Renal pelvis (tissue), 12 donors: ENCODE measurements around the gene OR1J1. TPM values are rescaled to one million over a fixed set of nuclear protein-coding genes. Genes with fewer than 3 reads are reported as not detected.

Source experiments
- DNase-seq: peaks from one replicate; pipeline ENCODE4 v3.0.0-alpha.2; 2013
- long read RNA-seq, 16 experiments: transcript quantifications; one replicate each; lab custom pipeline, GENCODE V29; 2026
- polyA plus RNA-seq, 3 donors: library from polyadenylated mRNA; unstranded; fragments of 120-200 nt; gene quantifications; one replicate each; pipeline ENCODE4 v1.2.1, GENCODE V29; 2013; ENCODE audit not compliant: insufficient read length in 3 of 3

OR1J1 gene, protein sequence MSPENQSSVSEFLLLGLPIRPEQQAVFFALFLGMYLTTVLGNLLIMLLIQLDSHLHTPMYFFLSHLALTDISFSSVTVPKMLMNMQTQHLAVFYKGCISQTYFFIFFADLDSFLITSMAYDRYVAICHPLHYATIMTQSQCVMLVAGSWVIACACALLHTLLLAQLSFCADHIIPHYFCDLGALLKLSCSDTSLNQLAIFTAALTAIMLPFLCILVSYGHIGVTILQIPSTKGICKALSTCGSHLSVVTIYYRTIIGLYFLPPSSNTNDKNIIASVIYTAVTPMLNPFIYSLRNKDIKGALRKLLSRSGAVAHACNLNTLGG
- polyA plus RNA-seq = not detected
- long read RNA-seq, donor 1 = 0 reads
- long read RNA-seq, donor 2 = 0 reads
- long read RNA-seq, donor 3 = 0 reads
- long read RNA-seq, donor 4 = 0 reads
- long read RNA-seq, donor 5 = 0 reads
- long read RNA-seq, donor 6 = 0 reads
- long read RNA-seq, donor 7 = 0 reads
- long read RNA-seq, donor 8 = 0 reads
- long read RNA-seq, donor 9 = 0 reads
- long read RNA-seq, donor 10 = 0 reads
- long read RNA-seq, donor 11 = 0 reads
- long read RNA-seq, donor 12 = 0 reads
- long read RNA-seq, donor 13 = 0 reads
- long read RNA-seq, donor 14 = 0 reads
- long read RNA-seq, donor 15 = 0 reads
- long read RNA-seq, donor 16 = 0 reads

DNA sequence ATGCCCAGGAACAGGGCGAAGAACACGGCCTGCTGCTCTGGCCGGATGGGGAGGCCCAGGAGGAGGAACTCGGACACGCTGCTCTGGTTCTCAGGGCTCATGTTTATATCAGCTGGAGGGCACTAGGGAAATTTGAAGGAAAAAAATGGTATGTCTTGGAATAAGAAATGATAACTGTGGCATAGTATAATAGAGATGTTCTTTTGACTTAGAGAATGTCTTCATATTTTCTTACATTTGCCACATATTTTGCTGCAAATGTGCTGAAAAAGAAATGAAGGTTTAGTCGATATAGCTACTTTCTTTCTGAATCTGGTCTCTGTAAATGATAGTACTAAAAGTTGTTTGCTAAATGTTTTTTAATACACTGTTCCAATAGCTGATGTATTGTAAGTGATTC is at the start of gene OR1J1:
OR1J1 (minus strand) TSS at position 101 of the 400 bp plus-strand sequence; CDS start at position 101, 0 bp downstream.
- no peak for DNase-seq

- DNase-seq = no peak
Observed at GRCh38 chr9:122527193-122527592, 49.5 kb upstream of the OR1J1 start, which contains the start of gene OR1N1. OR1N1 (minus strand) TSS chr9:122527293; CDS start chr9:122527293, 0 bp downstream.

GRCh38 chr9:122526602-122527001 is 48.9 kb upstream of the OR1J1 start:
- DNase-seq = no peak

GRCh38 chr9:122519376-122519775 is 41.6 kb upstream of the OR1J1 start:
- DNase-seq = no peak

GRCh38 chr9:122518841-122519240 is 41.1 kb upstream of the OR1J1 start, which contains the start of gene OR1J4:
OR1J4 (plus strand) TSS chr9:122519141; CDS start chr9:122519141, 0 bp downstream.
- DNase-seq = no peak

DNA sequence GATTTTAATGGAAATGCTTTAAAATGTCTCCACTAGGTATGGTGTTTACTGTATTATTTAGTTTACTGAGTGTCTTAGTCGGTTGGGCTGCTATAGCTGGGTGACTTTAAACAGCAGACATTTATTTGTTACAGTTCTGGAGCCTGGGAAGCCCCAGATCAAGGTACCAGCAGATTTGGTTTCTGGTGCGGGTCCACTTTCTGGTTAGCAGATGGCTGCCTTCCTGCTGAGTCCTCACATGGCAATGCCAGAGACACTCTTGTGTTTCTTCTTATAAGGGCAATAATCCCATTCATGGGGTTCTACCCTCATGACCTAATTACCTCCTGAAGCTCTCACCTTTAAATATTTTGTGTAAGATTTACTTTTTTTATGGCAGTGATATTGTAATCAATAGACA is 40.5 kb upstream of the OR1J1 start:
- DNase-seq = no peak

- no peak for DNase-seq
Observed at GRCh38 chr9:122510502-122510901, 32.8 kb upstream of the OR1J1 start, which contains the start of gene OR1J2. OR1J2 (plus strand) TSS chr9:122510802; CDS start chr9:122510802, 0 bp downstream.

- DNase-seq = no peak
Observed at GRCh38 chr9:122506964-122507363, 29.2 kb upstream of the OR1J1 start.

GRCh38 chr9:122498883-122499288 is 21.2 kb upstream of the OR1J1 start:
- peak; percentile 1 for DNase-seq

DNA sequence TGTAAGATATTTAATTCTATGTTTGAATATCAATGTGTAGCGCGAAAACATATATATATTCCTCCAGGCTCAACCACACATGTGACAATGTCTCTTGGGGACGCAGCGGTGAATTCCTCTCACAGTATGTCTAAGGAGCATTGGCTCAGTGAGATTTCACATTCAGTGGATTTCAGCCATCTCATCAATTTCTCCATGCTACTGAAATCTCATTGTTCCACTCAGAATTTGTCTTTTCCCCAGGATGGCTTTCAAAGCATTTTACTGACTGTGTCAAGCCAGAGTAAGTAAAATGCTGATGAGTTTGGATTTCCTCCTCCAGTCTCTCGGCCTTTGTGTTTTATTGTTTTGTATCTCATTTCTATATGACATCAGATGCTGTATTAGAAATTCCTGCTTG is 1.3 kb upstream of the OR1J1 start:
- no peak for DNase-seq

GRCh38 chr9:122477346-122477745 is 380 bp downstream of the OR1J1 start:
- DNase-seq = no peak

DNA sequence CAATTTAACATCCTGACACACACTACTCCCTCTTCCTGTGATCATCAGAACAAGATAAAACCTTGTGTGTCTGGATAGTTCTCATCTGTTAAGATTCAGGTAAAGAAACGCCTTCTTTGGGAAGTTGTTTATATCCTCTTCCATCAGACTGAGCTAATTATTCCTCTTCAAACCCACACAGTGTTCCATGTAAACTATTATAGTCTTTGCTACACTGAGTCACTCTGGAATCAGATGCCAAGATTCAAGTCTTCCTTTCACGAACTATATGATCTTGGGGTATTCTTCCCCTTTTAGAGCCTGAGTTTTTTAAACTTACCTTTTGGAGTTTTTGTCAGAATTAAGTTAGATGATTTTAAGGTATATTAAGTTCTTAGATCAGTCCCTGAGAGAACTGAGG is 2.0 kb downstream of the OR1J1 start:
- no peak for DNase-seq

DNA sequence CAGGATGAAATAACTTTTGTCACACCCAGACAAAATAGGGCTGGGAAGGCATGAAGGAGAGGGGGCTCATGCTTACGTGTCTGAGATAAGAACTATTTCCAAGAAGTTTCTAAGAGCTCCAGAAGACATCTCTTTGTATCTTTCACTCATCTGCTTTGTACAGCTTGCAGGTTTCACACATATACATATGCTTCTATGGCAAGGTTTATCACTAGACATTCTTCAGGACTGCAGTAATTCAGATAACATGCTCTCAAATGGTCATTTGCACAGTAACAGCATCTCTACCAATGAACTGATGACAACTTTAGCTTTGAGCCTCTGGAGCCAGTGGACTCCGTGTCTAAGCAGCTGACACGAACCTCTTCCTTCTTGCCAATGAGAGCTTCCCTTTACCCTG is 3.2 kb downstream of the OR1J1 start:
- no peak for DNase-seq

GRCh38 chr9:122468735-122469134 is 9.0 kb downstream of the OR1J1 start:
- no peak for DNase-seq

DNA sequence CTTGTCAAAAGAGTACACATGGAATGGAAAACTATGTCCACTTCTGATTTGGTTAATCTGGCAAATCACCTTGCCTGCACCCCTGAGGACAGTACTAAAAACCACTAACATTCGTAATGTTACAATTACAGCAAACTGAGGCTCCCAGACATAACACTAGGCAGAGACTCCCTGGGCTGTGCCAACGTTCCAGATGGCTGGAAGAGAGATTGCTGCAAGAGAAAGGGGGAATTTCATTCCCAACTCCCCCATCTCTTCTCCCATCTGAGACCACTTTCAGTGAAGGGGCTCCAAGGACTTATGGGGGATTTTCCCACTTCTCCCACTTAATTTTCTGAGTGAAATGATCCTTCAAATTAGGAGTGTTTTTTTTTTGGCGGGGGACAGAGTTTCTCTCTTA is 11.3 kb downstream of the OR1J1 start:
- DNase-seq = no peak

DNA sequence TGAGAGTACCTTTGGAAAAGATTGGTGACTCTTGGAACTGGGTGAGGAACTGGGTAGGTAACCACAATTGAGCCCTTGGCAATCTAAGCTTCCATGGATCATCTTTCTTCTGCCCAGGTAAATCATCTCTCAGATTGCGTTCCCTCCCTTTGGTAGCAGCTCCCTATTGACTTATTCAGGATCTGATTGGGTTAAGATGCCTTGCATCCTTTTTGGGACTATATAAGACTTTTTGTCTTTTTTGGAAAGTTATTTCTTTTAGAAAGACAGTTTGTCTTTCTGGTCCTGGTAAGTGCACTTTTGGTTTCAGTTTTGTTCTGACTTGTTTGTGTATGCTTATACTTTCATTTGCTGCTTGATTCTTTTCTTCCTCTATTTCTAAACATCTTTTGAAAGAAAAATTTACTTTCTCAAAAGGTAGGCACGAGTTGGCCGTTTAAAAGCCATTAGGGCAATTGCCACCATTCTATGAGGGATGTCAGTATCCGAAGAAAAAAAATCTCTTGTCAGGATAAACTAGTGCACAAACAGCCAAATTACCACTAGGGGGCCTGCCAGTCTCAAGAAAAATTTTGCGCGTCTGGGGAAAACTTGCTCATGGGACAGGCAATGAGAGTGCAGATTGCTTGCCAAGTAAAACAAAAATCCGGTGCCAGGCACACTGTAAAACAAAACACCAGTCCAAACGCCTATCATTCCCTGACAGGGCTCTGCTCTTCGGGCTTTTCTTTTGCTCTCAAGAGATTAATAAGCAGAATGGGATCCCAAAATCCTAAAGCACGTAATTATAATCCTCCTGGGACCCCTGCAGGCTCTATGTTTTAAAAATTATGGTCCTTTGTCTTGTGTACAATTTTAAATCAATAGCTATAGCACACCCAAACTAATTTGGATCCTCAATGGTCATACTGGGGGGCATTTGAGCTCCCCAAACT is 12.8 kb downstream of the OR1J1 start:
- DNase-seq = peak; percentile 76

DNA sequence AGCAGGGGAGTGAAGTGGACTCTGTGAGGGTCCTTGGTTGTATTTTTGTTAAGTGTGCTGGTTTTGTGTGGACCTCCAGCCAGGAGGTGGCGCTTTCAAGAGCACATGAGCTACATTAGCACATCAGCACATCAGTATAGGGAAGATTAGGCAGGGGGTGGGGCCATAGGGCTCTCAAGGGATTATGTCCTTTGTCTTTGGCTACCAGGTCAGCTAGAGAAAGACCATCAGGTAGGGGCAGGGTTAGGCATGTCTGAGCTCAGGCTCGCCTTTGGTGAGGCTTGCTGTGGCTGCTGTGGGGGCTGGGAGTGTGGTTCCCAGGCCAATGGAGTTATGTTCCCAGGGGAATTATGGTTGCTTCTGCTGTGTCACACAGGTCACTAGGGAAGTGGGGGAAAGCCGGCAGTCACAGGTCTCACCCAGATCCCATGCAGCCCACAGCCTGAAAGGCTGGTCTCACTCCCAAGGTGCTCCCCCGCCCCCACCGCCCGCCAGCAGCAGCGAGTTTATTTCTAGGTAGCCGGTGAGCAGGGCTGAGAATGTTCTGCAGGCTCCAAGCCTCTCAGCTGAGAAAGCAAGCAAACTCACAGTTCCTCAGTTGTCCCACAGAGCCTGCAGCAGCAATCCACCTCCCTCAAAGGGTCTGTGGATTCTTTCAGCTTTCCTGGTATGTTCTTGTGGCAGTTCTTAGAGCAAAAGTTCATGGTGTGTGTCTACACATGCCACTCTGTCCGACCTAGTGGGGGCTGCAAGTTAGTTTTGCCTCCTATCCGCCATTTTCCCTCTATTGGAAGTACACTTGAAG is 13.7 kb downstream of the OR1J1 start:
- DNase-seq = no peak

GRCh38 chr9:122457787-122458186 is 19.9 kb downstream of the OR1J1 start:
- no peak for DNase-seq

GRCh38 chr9:122456123-122456522 is 21.6 kb downstream of the OR1J1 start:
- no peak for DNase-seq

DNA sequence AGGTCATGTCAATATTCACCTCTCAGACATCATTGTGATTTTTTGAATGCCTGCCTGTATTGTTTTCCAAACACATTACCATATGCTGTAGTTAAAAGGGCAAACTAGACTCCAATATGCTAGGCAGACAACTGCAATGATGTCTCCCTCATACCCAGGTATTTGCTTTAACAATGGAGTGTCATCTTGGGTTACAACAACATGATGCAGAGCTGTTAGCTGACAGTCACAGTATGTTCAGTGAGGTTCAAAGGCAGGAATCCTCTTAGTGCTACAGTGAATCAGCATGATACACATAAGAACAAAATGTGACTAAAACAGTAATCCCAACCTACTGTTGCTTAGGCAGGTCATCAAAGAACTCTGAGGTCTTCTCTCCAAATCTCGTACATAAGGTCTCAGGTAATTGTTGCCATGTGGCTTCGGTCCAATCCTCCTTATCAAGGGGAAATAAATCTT is 24.0 kb downstream of the OR1J1 start:
- DNase-seq = no peak
